Activated CD4-positive, alpha-beta T cell treated with anti-CD3 and anti-CD28 coated beads, Interleukin-2, Interleukin-4, amounts not matched to agents 100 ng/mL and 50 ng/mL, durations not matched to agents 16 hours and 8 hours (primary cell): ENCODE measurements around the gene SHE.
A peak's percentile ranks its signal among the peaks of the same experiment; 100 is the strongest.

Experiments
- DNase-seq: peaks from one replicate; pipeline ENCODE4 v3.0.0-alpha.2; 2020; ENCODE audit warnings: low spot score

SHE gene

GRCh38 chr1:154445040-154445472 is 57.2 kb downstream of the SHE start:
- peak; percentile 89 for DNase-seq

DNA sequence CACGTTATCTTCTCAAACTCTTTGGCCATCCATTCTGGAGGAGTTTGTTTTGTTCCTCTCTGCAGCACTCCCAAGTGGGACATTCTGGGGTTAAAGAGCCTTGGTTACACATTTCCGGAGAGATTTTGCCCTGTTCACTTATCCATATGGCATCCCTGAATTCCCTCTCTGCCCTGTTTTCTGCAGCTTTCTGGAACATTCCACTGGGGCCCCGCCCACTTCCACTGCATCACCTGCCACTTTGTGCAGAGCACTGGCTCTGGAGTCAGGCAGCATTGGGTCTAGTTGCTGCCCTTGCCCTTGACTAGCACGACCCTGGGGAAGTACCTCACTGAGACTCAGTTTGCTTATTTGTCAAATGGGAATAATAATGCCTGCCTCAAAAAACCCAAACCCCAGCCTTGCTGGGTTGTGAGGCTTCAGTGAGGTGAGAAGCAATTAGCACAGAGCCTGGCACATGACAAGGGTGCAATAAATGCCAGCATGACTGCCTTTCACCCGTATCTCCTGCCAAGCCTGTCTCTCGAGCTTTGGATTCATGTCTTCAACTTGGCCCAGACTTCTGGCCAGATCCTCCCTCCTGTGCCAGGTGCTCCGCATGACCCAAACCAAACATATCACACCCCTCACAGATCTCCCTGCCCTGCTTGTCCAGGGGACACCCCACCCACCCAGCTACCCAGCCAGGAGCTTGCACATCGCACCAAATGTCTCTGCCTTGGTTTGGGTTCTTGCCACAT is 58.8 kb downstream of the SHE start:
- DNase-seq, result no peak

- no peak for DNase-seq
These were observed 60.0 kb downstream of the SHE start for GRCh38 chr1:154442006-154442740.

GRCh38 chr1:154441241-154441888 is 60.8 kb downstream of the SHE start:
- DNase-seq, result no peak

GRCh38 chr1:154440036-154440804 is 62.0 kb downstream of the SHE start:
- no peak for DNase-seq

GRCh38 chr1:154436433-154436832 is 65.8 kb downstream of the SHE start:
- no peak for DNase-seq

DNA sequence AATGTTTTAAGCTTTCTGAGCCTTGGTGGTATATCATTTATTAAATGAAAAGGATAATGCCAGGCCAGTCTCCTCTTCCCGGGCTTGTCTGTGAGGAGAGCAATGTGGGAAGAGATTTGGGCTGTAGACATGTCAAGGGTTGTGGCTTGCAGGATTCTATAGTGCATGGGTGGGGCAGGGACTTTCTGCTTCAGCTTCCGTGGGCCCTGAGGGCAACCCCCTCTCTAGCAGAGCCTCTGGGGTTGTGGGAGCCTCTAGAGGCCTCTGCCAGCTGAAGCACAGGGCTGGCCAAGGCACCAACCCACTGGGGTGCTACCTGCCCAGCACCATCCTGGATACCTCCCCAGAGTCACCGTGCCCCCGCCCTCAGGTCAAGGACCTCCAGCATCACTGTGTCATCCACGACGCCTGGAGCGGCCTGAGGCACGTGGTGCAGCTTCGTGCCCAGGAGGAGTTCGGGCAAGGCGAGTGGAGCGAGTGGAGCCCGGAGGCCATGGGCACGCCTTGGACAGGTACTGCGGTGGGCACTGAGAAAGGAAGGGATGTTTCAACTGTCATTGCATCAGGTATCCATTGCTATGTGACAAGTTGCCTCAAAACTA is 66.5 kb downstream of the SHE start:
- DNase-seq, result no peak

GRCh38 chr1:154434346-154435085 is 67.7 kb downstream of the SHE start:
- DNase-seq, result no peak

DNA sequence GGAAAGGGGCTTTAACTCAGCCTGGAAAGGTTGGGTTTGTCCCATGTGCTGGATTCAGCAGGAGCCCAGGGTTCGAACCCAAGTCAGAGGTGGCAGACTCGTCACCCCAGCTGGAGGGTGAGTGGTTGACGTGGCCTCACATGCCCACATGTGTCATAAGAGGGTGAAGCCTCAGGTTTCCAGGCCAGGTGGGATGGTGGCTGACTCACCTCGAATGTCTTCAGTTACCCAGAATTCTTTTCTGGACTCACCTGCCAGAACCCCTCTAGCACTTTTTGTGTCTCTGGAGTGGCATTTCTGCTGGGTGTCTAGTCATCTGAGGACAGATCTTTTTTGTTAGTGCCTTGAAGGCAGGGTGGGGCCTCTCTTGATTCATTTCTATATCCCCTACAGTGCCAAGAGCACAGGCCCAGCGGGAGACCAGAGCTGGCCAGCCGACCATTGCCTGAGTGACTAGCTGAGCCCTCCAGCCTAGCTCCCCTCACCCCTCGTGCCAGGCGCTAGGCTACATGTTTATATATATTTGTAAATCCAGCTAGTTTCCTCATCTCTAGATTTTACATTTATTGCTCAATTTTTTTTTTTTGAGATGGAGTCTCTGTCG is 68.9 kb downstream of the SHE start:
- no peak for DNase-seq

DNA sequence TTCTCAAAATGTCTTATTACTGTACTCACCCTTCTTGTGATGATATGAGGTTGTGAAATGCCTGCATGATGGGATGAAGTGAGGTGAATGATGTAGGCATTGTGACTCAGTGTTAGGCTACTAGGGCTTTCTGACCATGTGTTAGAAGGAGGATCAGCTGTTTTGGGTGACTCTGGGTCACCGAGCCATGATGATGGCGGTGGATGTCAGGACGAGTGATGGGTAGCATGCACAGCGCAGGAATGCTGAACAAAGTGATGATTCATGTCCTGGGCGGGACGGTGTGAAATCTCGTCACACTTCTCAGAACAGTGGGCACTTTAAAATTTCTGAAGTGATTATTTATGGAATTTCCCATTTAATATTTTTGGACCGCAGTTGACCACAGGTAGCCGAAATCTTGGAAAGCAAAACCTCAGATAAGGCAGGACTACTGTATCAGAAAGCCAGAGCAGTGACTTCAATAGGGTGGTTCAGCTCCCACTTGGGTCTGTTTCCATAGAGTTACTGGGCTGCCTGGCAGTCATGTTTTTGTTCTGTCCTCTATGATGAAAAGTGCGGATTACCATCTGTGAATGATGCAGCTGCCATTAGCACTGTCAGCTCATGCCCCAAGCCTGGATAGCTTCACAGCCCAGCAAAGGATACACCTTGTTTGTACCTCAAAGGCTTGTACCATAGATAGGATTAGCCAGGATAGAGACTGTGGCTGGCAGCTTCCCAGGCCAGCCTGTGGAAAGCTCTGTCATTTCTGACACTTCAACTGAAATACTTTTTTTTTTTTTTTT is 70.4 kb downstream of the SHE start:
- peak; percentile 69 for DNase-seq

DNA sequence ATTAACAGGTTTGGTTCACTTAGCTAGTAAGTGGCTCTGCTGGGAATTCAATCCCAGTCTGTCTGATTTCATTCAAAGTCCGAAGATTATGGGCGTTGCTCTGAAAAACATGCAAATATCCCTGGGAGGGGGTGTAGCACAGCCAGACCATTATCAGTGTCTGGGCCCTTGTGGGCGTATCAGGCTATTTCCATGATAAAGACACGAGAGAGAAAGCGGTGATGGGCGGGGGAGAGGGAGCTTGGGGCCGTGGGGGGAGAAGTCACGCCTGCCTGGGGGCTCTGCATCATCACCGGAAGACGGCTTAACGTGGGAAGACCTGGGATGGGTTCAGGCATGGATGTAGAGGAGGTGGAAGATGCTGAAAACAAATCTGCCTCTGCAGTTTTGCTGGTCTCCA is 71.3 kb downstream of the SHE start:
- no peak for DNase-seq

DNA sequence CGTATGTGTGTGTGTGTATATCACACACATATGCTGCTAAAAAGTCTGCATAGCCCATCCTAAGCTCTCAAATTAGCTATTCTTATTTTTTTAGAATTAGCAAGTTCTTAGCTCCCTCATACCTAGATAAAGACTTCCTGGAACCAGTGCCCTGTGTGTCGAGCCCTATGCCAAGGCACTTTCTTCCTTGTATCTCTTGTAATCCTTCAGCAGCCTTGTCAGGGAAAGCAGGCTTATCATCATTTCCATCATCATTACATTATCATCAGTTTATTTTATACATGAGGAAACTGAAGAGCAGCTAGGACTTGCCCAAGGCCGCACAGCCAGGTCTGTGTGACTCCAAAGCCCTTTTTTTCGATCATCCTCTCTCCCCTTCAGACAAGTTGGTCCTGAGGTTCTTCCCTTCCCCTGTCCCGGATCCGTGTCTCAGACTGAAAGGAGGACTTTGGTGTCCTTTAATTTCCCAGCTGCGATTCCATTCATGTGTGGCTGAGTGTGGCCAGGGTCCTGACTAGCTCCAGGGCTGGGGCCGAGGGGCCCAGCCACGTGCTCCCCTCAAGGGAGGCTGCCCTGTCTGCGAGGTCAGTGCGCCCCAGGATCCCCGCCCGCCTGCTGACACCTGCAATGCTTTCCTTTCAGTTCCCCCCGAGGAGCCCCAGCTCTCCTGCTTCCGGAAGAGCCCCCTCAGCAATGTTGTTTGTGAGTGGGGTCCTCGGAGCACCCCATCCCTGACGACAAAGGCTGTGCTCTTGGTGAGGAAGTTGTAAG is 72.2 kb downstream of the SHE start:
- DNase-seq, result no peak
